Endothelial cell (in vitro differentiated cells): ENCODE measurements around the gene PRXL2A. TPM values are rescaled to one million over a fixed set of nuclear protein-coding genes. Genes with fewer than 3 reads are reported as not detected.

Source experiments
- DNase-seq: peaks from one replicate; pipeline ENCODE4 v3.0.0; 2021; ENCODE audit warnings: low spot score
- H3K27ac Mint-ChIP-seq: one replicate; pipeline ENCODE4 v1.8.0; 2021; ENCODE audit warnings: mixed read lengths, inconsistent platforms; ENCODE audit not compliant: unreplicated experiment
- H3K27me3 Mint-ChIP-seq: one replicate; pipeline ENCODE4 v1.8.0; 2021; ENCODE audit warnings: mild to moderate bottlenecking, moderate library complexity, mixed read lengths, inconsistent platforms; ENCODE audit not compliant: unreplicated experiment
- H3K36me3 Mint-ChIP-seq: one replicate; pipeline ENCODE4 v1.8.0; 2021; ENCODE audit warnings: mild to moderate bottlenecking, low read depth, mixed read lengths, inconsistent platforms; ENCODE audit not compliant: unreplicated experiment
- H3K4me1 Mint-ChIP-seq: one replicate; pipeline ENCODE4 v1.8.0; 2021; ENCODE audit warnings: mild to moderate bottlenecking, mixed read lengths, inconsistent platforms; ENCODE audit not compliant: unreplicated experiment
- H3K4me3 Mint-ChIP-seq: one replicate; pipeline ENCODE4 v1.8.0; 2021; ENCODE audit warnings: mild to moderate bottlenecking, mixed read lengths, inconsistent platforms; ENCODE audit not compliant: unreplicated experiment
- H3K9me3 Mint-ChIP-seq: one replicate; pipeline ENCODE4 v1.8.0; 2021; ENCODE audit warnings: mixed read lengths, inconsistent platforms; ENCODE audit not compliant: unreplicated experiment
- total RNA-seq: library from RNA; stranded (reverse); fragmentation: NEBNext Ultra II Directional; extraction: Animal tissue kit (Norgen Biotek cat#: 25700); gene quantifications from one replicate; pipeline ENCODE4 v1.2.1, GENCODE V29; 2021; ENCODE audit not compliant: unreplicated experiment
- TF ChIP-seq, protein P1 (sequence below): fragments of 200-600 bp; sonication (generic); IDR thresholded peaks from one replicate; pipeline ENCODE4 v1.5.0; 2021; ENCODE audit warnings: antibody characterized with exemption; ENCODE audit not compliant: unreplicated experiment

PRXL2A gene
- total RNA-seq, 1 donor from 2014 or later = 147 TPM

DNA sequence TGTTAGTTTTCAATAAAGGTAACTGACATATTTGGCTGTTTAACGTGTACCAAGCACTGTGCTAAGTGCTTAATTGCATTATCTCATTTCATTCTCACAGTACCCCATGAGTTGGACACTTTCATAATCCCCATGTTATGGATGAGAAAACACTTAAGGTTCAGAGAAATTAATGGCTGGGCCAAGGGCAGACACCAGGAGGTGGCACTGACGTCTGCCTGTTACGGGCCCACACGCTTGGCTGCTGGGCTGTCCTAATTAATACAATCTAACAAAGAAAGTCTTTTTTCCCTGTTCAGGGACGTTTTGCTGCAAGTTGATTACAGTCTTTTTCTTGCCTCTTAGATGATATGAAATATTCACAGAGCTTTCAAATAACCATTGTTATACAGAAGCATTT, 35.7 kb upstream of the PRXL2A start:
- Mint-ChIP-seq H3K4me3 (no peak overlapping the region), H3K4me1 (no peaks in the 10 kb centered on the region), H3K9me3 (peaks cover 4% of the 10 kb centered on the region), H3K27me3 (peaks cover 4% of the 10 kb centered on the region), H3K27ac (no peak overlapping the region), H3K36me3 (peaks cover 4% of the 10 kb centered on the region)
- TF ChIP-seq, protein P1, sequence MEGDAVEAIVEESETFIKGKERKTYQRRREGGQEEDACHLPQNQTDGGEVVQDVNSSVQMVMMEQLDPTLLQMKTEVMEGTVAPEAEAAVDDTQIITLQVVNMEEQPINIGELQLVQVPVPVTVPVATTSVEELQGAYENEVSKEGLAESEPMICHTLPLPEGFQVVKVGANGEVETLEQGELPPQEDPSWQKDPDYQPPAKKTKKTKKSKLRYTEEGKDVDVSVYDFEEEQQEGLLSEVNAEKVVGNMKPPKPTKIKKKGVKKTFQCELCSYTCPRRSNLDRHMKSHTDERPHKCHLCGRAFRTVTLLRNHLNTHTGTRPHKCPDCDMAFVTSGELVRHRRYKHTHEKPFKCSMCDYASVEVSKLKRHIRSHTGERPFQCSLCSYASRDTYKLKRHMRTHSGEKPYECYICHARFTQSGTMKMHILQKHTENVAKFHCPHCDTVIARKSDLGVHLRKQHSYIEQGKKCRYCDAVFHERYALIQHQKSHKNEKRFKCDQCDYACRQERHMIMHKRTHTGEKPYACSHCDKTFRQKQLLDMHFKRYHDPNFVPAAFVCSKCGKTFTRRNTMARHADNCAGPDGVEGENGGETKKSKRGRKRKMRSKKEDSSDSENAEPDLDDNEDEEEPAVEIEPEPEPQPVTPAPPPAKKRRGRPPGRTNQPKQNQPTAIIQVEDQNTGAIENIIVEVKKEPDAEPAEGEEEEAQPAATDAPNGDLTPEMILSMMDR = no peak
- DNase-seq = no peak

DNA sequence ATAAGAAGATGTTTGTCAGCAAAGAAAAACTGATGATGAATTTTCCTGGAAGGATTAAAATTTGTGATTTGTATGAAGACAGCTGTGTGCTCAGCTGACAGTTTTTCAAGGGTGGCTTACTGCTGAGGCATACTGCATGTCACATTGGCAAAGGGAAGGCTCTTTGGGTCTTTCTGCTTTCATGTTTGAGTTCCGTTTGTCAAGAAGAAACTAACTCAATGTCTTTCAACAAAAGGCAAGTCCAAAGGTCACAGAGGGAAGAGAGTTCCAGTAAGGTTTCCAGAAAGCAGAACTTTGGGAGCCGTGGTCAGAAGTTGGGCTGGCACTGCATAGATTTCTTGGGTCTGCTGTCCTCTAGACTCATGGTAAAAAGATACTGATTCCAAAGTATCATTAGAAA, 34.8 kb upstream of the PRXL2A start:
- Mint-ChIP-seq H3K36me3 (no peaks in the 10 kb centered on the region), H3K4me1 (no peaks in the 10 kb centered on the region), H3K9me3 (no peaks in the 10 kb centered on the region), H3K4me3 (no peak overlapping the region), H3K27ac (no peak overlapping the region), H3K27me3 (peaks cover 4% of the 10 kb centered on the region)
- DNase-seq = no peak
- TF ChIP-seq, protein P1 = no peak

DNA sequence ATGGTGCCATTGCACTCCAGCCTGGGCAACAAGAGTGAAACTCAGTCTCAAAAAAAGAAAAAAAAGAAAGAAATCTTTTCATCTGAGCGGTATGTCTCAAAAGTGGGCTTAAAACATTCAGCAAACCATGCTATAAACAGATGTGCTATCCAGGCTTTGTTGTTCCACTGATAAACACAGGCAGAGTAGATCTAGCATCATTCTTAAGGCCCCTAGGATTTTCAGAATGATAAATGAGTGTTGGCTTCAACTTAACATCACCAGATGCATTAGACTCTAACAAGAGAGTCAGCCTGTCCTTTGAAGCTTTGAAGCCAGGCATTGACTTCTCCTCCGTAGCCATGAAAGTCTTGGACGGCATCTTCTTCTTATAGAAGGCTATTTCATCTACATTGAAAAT, 28.6 kb upstream of the PRXL2A start:
- peaks cover 5% of the 10 kb centered on the region for H3K4me1 Mint-ChIP-seq
- TF ChIP-seq, protein P1 = no peak

DNA sequence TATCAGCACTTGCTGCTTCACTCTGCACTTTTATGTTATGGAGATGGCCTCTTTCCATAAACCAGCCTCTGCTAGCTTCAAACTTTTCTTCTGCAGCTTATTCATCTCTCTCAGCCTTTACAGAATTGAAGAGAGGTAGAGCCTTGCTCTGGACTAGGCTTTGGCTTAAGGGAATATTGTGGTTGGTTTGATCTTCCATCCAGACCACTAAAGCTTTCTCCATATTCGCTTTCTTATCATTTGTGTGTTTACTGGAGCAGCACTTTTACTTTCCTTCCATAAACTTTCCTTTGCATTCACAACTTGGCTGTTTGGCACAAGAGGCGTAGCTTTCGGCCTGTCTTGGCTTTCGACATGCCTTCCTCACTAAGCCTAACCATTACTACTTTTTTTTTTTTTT, 28.2 kb upstream of the PRXL2A start:
- H3K27ac Mint-ChIP-seq = no peak overlapping the region
- H3K27me3 Mint-ChIP-seq = peaks cover 4% of the 10 kb centered on the region
- TF ChIP-seq, protein P1 = no peak

More for the DNA sequence above, 28.6 kb upstream of the PRXL2A start:
- Mint-ChIP-seq H3K36me3 (no peaks in the 10 kb centered on the region), H3K4me3 (no peak overlapping the region), H3K27ac (no peak overlapping the region), H3K9me3 (no peaks in the 10 kb centered on the region), H3K27me3 (peaks cover 4% of the 10 kb centered on the region)
- DNase-seq = no peak

DNA sequence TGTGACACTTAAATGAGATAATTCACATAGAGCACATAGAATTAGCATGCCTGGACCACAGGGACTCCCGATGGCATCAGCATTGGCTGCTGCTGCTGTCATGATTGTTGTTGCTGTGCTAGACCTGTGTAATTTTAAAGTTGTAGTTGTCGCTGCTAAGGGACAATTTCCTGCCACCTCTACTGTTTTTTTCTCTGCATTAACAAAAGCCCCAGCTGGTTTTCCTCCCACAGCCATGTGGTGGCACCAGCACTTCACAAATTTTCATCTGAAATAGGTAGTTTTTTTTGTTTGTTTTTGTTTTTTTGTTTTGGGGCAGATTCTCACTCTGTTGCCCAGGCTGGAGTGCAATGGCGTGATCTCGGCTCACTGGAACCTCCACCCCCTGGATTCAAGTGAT, 25.4 kb upstream of the PRXL2A start:
- Mint-ChIP-seq H3K27ac (peak overlapping the region; percentile 6), H3K4me3 (no peak overlapping the region), H3K4me1 (peaks cover 5% of the 10 kb centered on the region), H3K9me3 (no peaks in the 10 kb centered on the region), H3K36me3 (no peaks in the 10 kb centered on the region), H3K27me3 (peaks cover 4% of the 10 kb centered on the region)
- peak; percentile 55 for DNase-seq
- TF ChIP-seq, protein P1 = peak; percentile 30

More for the DNA sequence above, 28.2 kb upstream of the PRXL2A start:
- Mint-ChIP-seq H3K9me3 (no peaks in the 10 kb centered on the region), H3K36me3 (no peaks in the 10 kb centered on the region), H3K4me3 (no peak overlapping the region), H3K4me1 (peaks cover 5% of the 10 kb centered on the region)
- no peak for DNase-seq
